Pons (tissue), 1 donor: ENCODE results near the gene CACNA1B.
"Not testable (repeated sequence)": the region's sequence is repeated elsewhere in the genome, so short reads cannot be mapped to it uniquely, and the experiment has no call there.

Experiments
- DNase-seq: peaks from one replicate; pipeline ENCODE4 v3.0.0-alpha.2; 2016; ENCODE audit warnings: low spot score

The CACNA1B gene

DNA sequence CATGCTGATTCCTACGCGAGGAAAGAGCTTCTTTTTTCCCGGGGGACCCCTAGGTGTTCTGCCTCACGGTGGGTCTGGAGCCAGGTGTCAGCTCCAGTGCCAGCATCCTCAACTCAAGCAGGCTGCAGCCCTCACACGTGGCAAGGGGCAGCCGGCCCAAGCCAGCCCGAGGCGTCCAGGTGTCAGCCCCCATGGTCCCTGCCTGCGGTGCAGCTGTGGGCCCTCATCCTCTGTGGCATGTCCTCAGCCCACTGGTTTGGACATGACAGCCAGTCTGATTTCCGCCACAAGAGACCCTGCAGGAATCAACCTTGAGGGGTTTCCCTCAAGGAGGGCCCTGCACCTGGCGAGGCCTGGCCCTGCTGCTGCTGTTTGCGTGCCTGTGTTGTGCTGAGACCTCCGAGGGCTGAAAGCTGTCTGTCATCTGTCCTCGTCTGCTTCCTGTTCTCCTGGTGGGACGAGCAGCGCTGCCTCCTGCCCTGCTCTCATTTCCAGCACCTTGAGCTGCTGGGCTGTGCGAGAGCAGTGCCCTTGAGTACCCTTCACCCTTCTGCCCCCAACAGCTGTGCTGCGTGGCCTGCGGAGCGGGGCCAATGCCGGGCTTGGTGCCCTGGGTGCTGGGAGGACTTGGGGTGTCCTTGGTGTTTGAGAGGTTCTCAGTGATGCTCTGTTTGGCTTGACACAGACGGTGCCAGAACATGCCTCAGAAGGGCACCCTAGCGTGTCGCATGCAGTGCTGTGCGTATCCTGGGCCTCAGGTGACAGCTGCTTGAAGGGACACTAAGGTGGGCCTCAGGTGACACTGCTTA, 137.6 kb downstream of the CACNA1B start:
- DNase-seq: no peak

DNA sequence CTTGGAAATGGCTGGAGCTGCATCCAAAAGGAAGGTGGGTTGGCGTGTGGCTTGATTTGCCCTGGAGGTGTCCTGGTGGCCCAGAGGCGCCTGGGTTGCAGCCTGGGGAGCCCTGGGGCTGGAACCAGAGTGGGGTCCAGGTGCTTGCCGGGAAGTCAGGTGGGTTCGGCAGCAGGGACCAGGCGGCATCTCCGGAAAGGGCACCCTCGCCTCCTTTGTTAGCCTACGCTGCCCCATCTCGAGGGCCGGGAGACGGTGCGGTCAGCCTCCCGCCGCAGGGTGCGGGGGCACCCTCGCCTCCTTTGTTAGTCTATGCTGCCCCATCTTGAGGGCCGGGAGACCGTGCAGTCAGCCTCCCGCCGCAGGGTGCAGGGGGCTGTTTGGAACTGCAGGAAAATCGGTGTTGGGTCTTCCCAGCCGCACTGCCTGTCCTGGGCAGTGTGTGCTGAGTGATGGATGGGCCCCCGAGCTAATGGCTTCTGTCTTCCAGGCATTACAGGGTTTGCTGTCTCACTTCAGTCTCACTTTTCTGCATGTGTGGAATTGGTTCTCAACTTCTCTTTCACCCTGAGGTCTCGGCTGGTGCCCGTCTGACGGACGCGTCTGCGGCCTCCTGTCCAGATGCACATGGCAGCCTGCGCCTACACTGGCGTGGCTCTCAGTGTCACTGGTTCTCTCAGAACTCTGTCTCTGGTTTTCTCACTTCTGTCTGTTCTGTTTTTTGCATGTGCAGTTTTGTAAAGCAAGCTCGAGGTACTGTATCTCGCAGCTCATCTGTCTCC, 139.0 kb downstream of the CACNA1B start:
- DNase-seq: no peak

DNA sequence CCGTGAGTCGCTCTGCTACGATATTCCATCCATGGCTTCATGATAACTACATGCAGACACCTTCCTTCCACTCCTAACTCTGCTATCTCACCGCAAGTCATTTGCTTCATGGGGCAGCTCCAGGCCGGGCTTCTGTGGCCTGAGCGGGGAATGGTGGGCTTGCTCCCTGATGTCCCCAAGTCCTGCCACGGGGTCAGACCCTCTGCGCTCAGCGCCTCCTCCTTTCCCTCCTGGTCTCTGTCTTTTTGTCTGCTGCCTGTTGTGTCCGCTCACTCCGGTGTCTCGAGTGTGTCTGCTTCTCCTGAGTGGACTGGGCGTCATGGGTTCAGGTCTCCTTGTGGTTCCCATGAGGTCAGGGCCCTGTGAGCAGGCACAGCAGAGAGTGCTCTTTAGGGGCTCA, 139.6 kb downstream of the CACNA1B start:
- DNase-seq: no peak

DNA sequence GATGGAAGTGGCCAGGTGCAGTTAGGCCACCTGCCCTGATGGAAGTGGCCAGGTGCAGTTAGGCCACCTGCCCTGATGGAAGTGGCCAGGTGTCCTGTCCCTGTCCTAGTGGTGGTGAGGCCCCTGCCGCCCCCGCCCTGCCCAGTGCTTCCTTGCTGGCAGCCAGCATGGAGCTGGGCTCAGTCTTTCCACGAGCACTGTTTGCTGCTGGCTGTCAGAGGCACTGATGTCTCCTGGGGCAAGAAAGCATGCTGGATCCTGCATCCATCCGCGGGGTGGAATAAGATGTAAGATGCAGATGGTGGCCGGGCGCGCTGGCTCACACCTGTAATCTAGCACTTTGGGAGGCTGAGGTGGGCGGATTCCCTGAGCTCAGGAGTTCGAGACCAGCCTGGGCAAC, 141.9 kb downstream of the CACNA1B start:
- not testable (repeated sequence) for DNase-seq

DNA sequence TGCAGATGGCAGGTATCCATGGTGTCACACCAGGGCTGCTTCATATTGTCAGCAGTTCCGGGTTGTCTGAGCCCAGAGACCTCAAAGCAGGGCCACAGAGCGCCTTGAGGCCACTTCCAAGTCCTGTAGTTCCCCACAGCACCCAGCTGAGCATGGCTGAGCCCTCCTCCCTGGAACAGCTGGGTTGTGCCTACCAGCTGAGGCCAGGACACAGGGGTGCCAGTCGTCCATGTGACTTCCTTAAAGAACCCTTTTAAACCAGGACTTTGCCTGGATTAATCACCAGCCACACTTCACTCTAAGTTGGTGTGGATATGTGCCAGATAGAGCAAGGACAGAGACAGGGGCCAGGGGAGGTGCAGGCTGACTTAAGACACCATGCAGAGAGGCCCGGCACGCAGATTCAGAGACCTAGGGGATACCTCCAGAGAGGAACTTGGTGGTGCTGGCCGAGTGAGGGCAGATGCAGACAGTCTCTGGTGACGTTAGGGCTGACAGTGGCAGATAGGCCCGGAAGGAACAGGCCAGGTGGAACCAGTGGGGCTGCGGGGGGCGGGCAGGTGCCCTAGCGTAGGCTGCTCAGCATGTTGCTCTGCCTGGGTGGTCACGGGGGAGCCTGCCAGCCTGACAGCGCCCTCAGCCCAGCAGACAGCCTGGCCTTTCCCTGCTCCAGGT, 142.7 kb downstream of the CACNA1B start:
- DNase-seq: no peak

DNA sequence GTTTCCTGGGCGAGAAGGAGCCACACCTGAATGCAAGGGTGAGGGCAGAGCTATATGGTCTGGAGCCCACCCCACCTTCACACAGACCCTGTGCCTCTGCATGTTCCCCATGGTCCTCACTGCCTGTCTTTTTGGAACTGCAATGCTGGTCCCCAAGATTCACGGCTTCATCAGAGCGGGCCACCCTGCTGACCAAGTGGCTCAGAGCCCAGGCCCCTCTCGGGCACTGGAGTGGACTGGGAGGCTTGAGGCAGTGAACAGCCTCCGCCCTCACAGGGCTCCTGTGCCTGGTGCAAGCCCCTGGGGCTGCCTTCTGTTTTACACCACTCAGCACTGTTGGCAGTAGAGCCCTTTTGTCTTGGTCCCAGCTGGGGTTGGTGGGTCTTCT, 143.2 kb downstream of the CACNA1B start:
- no peak for DNase-seq

DNA sequence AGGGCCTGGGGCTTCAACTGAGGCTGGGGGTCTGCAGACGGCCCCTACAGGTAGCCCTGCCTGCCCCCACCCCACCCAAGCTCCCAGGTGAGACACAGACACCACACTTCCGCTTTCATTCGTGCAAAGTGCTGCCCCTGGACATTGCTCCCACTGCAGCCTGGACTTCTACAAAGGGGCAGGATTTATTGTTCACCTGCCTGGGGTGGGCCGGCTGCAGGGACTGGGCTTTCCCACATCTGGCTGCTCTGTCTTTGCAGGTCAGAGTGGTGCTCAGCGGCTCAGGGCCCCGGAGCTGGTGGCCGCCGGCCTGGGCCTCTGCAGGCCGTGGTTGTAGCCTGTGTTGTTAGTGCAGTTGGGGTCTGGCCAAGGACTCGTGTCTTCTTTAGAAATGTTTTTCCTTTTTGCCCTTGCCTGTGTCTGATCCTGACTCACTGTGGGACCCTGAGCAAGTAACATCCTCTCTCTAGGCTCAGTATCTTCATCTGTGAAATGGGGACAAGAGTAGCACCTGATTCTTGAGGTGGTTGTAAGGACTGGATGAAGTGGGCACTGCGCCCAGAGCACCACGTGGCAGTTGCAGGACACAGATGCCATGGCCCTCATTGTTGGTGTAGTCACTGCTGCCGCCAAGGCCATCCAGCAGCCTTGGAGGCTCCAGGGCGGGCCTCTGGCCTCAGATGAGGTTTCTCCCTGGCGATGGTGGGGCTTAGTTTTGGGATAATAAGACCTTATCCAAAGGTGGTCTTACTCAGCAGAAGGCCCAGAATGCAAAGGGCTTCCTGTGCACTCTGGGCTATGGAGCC, 143.9 kb downstream of the CACNA1B start:
- no peak for DNase-seq

DNA sequence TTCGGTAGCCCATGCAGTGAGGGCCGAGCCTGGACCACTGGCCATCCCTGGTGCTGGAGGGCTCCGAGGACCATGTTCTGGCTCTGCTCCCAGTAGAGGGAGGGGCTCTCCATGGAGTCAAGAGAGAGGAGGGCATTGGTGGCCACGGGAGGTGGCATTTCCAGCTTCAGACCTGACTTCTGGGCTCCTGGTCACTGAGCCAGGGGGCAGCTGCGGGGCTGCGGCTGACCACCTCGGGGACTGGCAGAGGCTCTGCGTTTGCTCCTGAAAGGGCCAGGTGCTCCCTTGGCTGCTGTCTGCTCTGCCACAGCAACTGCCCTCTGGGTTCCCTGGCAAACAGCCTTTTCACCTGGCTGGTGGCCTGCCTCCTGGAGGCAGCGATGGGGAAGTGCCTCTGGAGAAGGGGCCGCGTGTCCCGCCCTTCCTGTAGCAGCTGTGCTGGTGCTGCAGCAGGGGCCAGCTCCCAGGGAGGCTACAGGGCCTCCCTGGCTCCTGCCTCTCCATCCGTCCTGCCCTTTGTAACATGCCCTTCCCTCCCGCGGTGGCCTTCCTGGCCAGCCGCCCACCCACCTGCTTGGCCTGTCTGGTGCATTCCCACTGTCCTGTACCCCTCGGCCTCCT, 144.6 kb downstream of the CACNA1B start:
- DNase-seq: no peak

DNA sequence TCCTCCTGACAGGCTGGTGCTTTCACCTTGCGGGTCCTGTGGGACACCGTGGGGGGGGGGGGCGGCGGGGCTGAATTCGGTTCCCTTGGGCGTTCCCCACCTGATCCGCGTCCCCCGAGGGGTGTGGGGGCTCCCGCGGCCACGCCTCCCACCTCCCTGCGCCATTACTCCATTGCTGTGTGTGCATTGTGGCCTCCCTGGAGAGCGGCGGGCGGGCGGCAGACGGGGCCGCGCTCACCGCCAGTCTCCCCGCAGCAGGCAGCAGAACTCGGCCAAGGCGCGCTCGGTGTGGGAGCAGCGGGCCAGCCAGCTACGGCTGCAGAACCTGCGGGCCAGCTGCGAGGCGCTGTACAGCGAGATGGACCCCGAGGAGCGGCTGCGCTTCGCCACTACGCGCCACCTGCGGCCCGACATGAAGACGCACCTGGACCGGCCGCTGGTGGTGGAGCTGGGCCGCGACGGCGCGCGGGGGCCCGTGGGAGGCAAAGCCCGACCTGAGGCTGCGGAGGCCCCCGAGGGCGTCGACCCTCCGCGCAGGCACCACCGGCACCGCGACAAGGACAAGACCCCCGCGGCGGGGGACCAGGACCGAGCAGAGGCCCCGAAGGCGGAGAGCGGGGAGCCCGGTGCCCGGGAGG, 145.3 kb downstream of the CACNA1B start:
- DNase-seq: no peak

DNA sequence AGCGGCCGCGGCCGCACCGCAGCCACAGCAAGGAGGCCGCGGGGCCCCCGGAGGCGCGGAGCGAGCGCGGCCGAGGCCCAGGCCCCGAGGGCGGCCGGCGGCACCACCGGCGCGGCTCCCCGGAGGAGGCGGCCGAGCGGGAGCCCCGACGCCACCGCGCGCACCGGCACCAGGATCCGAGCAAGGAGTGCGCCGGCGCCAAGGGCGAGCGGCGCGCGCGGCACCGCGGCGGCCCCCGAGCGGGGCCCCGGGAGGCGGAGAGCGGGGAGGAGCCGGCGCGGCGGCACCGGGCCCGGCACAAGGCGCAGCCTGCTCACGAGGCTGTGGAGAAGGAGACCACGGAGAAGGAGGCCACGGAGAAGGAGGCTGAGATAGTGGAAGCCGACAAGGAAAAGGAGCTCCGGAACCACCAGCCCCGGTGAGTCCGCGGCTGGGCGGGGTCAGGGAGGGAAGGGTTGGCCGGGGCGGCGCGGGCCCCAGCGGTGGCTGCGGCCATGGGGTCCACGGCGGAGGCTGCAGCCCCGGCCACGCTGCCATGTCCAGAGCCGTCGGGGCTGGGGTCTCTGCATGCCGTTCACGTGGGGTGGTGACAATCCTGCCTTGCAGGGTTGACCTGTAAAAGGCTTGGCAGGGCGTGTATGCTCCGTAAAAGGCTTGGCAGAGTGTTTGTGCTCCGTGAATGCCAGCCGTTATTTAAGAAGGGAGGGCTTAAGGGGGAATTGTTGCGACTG, 146.0 kb downstream of the CACNA1B start:
- no peak for DNase-seq

DNA sequence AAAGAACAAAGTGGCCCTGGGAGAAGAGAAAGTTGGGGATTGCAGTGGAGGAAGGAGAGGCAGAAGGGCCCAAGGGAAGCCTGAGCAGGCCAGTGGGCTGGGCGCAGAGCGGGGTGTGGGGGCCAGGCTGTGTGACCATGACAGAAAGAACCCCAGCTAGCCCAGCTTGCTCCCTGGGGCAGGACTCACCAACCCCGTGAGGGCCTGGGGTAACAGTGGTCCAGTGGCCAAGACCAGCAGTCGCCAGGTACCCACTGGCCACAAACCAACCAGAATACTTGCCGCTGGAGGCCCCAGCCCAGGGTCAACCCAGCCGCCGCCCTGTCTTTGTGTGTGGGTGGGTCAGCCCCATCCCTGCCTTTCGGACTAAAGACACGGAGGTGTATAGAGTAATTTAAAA, 146.5 kb downstream of the CACNA1B start:
- DNase-seq: no peak

DNA sequence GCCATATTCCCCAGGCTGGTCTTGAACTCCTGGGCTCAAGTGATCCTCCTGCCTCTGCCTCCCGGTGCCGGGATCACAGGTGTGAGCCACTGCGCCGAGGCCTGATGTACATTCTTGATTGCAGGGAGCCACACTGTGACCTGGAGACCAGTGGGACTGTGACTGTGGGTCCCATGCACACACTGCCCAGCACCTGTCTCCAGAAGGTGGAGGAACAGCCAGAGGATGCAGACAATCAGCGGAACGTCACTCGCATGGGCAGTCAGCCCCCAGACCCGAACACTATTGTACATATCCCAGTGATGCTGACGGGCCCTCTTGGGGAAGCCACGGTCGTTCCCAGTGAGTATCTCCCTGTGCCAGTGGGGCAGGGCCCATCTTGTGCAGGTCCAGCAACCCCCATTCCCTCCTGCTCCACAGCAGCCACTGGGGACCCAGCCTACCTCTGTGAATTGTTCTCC, 147.3 kb downstream of the CACNA1B start:
- no peak for DNase-seq

DNA sequence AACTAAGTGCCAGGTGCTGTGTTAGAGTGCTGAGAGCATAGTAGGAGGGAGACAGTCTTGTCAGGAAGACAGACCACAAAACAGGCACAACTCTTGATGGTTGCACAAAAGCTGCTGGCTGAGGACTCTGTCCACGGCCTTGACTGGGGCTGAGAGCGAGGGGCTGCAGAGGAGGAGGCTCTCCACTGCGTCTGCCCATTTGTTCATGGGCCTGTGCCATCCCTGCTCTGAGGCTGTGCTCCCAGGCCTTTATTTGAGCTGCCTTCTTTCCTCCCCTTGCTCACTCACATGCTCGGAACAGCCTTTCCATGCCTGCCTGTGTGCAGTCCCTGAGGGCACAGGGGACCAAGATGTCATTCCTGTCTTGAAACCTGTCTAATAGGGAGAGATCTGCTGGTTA, 147.8 kb downstream of the CACNA1B start:
- no peak for DNase-seq

DNA sequence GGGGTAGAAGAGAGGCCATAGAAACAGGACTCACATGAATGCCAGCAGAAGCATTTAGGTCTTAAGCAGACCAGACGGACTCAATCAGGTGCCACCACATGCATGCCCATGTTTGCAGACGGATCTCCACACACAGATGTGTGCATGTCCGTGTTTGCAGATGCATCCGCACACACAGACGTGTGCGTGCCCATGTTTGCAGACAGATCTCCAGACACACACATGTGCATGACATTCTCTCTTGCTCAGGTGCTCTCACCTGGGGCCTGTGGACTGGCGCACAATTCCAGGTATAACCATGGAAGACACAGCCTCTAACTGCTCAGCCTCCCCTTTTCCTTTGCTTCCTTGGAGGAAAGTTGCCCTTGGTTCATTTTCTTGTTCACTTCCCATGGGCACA, 148.3 kb downstream of the CACNA1B start:
- DNase-seq: no peak

DNA sequence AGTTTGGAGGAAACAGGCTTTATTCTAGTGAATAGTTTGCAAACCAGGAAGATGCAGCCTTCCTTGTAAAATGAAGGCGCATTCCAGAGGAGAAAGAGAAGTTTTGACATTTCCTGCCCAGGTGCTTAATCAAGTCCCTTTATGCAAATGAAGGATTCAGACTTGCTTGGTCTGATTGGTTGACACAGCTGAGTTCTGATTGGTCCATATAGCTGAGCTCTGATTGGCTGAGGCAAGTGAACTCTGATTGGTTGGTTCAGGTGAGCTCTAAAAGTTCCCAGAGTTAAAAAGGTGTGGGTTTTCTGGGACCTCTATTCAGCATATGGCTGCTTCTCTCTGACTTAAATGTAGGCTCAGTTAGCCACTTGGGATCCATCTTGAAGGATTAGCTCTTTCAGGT, 151.0 kb downstream of the CACNA1B start:
- DNase-seq: no peak

DNA sequence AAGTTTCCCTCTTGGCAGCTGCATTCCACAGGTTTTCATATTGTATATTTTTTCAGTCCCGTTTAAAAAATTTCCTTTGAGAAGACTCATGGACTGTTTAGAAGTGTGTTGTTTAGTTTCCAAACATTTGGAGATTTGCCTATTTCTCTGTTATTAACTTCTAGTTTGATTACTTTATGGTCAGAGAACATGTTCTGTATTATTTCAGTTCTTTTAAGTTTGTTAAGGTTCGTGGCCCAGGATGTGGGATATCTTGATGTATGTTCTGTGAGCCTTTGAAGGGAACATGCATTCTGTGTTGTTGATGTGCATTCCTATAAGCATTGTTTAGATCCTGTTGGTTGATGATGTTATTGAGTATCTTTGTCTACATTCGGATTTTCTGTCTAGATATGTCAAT, 153.6 kb downstream of the CACNA1B start:
- DNase-seq: no peak

DNA sequence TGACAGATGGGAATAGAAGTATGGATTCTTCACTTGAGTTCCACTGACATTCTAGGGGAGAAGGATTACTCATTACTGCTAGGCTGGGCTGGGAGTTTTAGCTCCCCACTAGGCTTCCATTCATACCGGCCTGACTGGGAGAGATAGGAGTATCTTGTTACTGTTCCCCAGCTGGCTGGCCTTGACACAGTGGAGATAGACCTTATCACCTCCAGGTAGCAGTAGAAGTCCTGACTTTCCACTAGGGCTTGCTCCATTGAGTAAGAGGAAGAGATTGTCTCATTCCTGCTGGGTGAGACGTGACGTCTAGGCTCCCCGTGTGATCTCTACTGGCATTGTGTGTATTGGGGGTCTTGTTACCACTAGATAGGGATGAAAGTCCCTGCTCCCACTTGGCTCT, 156.4 kb downstream of the CACNA1B start:
- no peak for DNase-seq

DNA sequence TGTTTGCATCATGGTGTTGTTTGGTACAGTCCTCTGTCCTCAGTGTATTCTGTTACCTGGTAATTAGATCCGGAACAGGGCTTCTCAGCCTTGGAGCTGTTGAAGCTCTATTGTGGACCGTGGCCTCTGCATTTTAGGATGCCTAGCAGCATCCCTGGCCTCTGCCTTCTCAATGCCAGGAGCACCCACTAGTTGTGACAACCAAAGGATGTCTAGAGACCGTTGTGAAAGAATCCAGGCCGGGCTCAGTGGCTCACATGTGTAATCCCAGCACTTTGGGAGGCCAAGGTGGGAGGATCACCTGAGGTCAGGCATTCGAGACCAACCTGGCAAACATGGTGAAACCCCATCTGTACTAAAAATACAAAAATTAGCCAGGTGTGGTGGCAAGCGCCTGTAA, 159.6 kb downstream of the CACNA1B start:
- no peak for DNase-seq

DNA sequence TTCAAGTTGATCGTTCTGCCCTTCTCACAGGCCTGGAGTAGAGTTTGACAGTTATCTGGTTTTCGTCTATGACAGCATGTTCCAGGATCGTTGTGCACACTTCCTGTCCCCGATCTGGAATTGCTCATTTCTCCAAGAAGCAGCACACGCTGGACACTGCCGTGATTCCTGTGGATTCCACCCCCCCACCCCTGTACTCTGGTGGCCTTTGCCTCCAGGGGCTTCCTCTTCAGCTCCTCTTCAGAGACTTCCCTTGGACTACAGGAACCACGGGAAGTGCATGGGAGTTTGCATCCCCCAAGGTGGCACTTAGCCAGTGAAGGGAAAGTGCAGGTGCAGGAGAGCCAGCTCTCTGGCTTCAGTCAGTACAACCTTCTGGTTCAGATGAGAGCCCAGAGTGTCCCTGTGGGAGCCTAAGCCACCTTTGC, 160.7 kb downstream of the CACNA1B start:
- DNase-seq: no peak
